ENCODE measurements around the gene TMA7B. TPM values are rescaled to one million over a fixed set of nuclear protein-coding genes. Genes with fewer than 3 reads are reported as not detected.

Gene TMA7B
- polyA plus RNA-seq, 1 of the 3 experiments (the other 2 are of a cell fraction) = not detected

DNA sequence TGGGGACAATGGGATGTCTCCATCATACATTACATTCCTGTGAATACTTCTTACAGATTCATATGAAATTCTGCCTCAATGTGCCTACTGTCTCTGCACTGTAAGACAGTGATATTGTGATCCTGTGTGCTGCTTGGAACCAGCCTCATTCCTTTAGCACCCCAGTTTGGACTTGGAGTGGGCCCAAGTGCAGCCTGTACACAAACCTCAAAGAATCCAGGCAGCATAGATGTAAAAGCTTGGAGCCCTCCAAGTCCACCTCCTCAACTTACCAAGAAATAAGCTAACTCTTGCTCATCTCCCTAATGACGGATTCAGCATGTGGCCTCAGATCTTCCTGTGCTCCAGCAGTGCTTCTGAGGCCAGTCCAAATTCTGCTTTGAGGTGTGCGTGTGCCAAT lies 34.9 kb upstream of the TMA7B start:
- ChIA-PET CTCF (interaction anchor here (1.6 kb wide), 1 partner anchor 100 kb away, joined by 5 read pairs; no protein-coding TSS in a partner anchor), POLR2A (no interaction called here)
- Histone ChIP-seq H3K4me2 (no peak overlapping the region), H3K36me3 (replicated peaks in 1 of 2; ENCODE audit: control insufficient read depth in 1 of 2, insufficient read depth in 2 of 2, low read length in 1 of 2) (no peaks in the 10 kb centered on the region), H3K9ac (no peak overlapping the region), H3K4me1 (ENCODE audit: control insufficient read depth in 1 of 2, insufficient read depth in 2 of 2, low read depth in 1 of 2, low read length in 1 of 2) (peaks cover 0 to 2% of the 10 kb centered on the region in 2 experiments; a peak in 1 of 4 replicates), H3K79me2 (ENCODE audit: insufficient read depth) (no peaks in the 10 kb centered on the region), H3K27me3 (ENCODE audit: insufficient read depth) (no peaks in the 10 kb centered on the region), H3K9me3 (no peaks in the 10 kb centered on the region), H3K27ac (ENCODE audit: low read depth in 2 of 2, low read length in 1 of 2) (no peak overlapping the region), H3K9me2 (no peaks in the 10 kb centered on the region), H4K20me1 (ENCODE audit: insufficient read depth) (no peaks in the 10 kb centered on the region), H2AFZ (ENCODE audit: low read depth) (no peak overlapping the region), H3F3A (replicated peaks; ENCODE audit: insufficient read depth) (no peaks in the 10 kb centered on the region), H3K4me3 (ENCODE audit: low read depth in 2 of 2, low read length in 1 of 2) (no peak overlapping the region)
- no peak for TF ChIP-seq PBX3 (IDR thresholded peaks at IDR 0.05)
- TF ChIP-seq, protein P1, sequence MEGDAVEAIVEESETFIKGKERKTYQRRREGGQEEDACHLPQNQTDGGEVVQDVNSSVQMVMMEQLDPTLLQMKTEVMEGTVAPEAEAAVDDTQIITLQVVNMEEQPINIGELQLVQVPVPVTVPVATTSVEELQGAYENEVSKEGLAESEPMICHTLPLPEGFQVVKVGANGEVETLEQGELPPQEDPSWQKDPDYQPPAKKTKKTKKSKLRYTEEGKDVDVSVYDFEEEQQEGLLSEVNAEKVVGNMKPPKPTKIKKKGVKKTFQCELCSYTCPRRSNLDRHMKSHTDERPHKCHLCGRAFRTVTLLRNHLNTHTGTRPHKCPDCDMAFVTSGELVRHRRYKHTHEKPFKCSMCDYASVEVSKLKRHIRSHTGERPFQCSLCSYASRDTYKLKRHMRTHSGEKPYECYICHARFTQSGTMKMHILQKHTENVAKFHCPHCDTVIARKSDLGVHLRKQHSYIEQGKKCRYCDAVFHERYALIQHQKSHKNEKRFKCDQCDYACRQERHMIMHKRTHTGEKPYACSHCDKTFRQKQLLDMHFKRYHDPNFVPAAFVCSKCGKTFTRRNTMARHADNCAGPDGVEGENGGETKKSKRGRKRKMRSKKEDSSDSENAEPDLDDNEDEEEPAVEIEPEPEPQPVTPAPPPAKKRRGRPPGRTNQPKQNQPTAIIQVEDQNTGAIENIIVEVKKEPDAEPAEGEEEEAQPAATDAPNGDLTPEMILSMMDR (IDR thresholded peaks at IDR 0.05) = no peak
- TF ChIP-seq FOXM1 (IDR thresholded peaks at IDR 0.05; ENCODE audit: low read depth) = no peak
- TF ChIP-seq EZH2phosphoT487 (IDR thresholded peaks at IDR 0.05; ENCODE audit: borderline replicate concordance, low read depth) = no peak
- TF ChIP-seq REST (IDR thresholded peaks at IDR 0.05; ENCODE audit: low read depth, low read length) = no peak
- TF ChIP-seq GABPA (IDR thresholded peaks at IDR 0.05; ENCODE audit: low read depth) = no peak
- TF ChIP-seq MEF2A (IDR thresholded peaks at IDR 0.05; ENCODE audit: borderline replicate concordance, low read depth) = no peak
- TF ChIP-seq USF2 (IDR thresholded peaks at IDR 0.05; ENCODE audit: borderline replicate concordance, low read depth, low read length) = no peak
- TF ChIP-seq YY1 (IDR thresholded peaks at IDR 0.05; ENCODE audit: low read depth) = no peak
- no peak for TF ChIP-seq POLR2AphosphoS5 (IDR thresholded peaks at IDR 0.05; ENCODE audit: low read depth, low read length)
- TF ChIP-seq, protein P2, sequence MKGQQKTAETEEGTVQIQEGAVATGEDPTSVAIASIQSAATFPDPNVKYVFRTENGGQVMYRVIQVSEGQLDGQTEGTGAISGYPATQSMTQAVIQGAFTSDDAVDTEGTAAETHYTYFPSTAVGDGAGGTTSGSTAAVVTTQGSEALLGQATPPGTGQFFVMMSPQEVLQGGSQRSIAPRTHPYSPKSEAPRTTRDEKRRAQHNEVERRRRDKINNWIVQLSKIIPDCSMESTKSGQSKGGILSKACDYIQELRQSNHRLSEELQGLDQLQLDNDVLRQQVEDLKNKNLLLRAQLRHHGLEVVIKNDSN (IDR thresholded peaks at IDR 0.05; ENCODE audit: borderline replicate concordance, low read depth) = no peak
- no peak for TF ChIP-seq ELF1 (IDR thresholded peaks at IDR 0.05)
- TF ChIP-seq TAF1 (IDR thresholded peaks at IDR 0.05; ENCODE audit: borderline replicate concordance, low read depth, low read length) = no peak
- TF ChIP-seq CHD2 (IDR thresholded peaks at IDR 0.05; ENCODE audit: low read length, partially characterized antibody) = no peak
- DNase-seq = no peak
- WGBS (ENCODE audit: low lambda C conversion rate) = no CpG with 5 or more reads among the region's 2 CpGs
